ENCODE results near the gene NRXN3. TPM values are rescaled to one million over a fixed set of nuclear protein-coding genes. Genes with fewer than 3 reads are reported as not detected.

NRXN3 gene
- total RNA-seq, 2 donors from 2014 or later: 1.3 to 2.3 TPM

GRCh38 chr14:79597566-79597965, 1427.4 kb downstream of the NRXN3 start:
- Histone ChIP-seq H3K36me3 (replicated peaks in 1 of 2; ENCODE audit: insufficient read depth in 1 of 2, low read depth in 2 of 2) (no peaks in the 10 kb centered on the region), H3K4me1 (no peaks in the 10 kb centered on the region), H3K27me3 (no peaks in the 10 kb centered on the region), H3K4me3 (no peak overlapping the region), H3K9me3 (no peaks in the 10 kb centered on the region), H3K27ac (no peak overlapping the region)
- ATAC-seq (no peak), DNase-seq (no peak)
- TF ChIP-seq CTCF (IDR thresholded peaks at IDR 0.05) (no peak), POLR2A (IDR thresholded peaks at IDR 0.05) (no peak)
- intact Hi-C loops (cut with DNase I): no loop called here
- WGBS, 2 donors: 93 to 95% methylated on average over 4 of the region's 4 CpGs

- H3K4me1 ChIP-seq: peaks cover 7% of the 10 kb centered on the region
- DNase-seq (no peak), ATAC-seq (no peak)
- H3K27me3 ChIP-seq: no peaks in the 10 kb centered on the region
- no peaks in the 10 kb centered on the region for H3K9me3 ChIP-seq
- no peaks in the 10 kb centered on the region for H3K36me3 ChIP-seq (replicated peaks in 1 of 2; ENCODE audit: insufficient read depth in 1 of 2, low read depth in 2 of 2)
- H3K27ac ChIP-seq: no peak overlapping the region
- WGBS, 2 donors: 71 to 87% methylated on average over 2 of the region's 2 CpGs
- TF ChIP-seq CTCF (IDR thresholded peaks at IDR 0.05) (no peak), POLR2A (IDR thresholded peaks at IDR 0.05) (no peak)
- no peak overlapping the region for H3K4me3 ChIP-seq
- intact Hi-C loops (cut with DNase I): no loop called here
Measured at GRCh38 chr14:79598339-79598738, 1428.2 kb downstream of the NRXN3 start.

GRCh38 chr14:79599239-79599638, 1429.1 kb downstream of the NRXN3 start:
- ATAC-seq (no peak), DNase-seq (no peak)
- intact Hi-C loops (cut with DNase I): no loop called here
- no peak overlapping the region for H3K4me3 ChIP-seq
- H3K4me1 ChIP-seq: peaks cover 8% of the 10 kb centered on the region
- no peak overlapping the region for H3K27ac ChIP-seq
- no peaks in the 10 kb centered on the region for H3K27me3 ChIP-seq
- no peaks in the 10 kb centered on the region for H3K36me3 ChIP-seq (replicated peaks in 1 of 2; ENCODE audit: insufficient read depth in 1 of 2, low read depth in 2 of 2)
- no peaks in the 10 kb centered on the region for H3K9me3 ChIP-seq
- TF ChIP-seq POLR2A (IDR thresholded peaks at IDR 0.05) (no peak), CTCF (IDR thresholded peaks at IDR 0.05) (no peak)

- DNase-seq (no peak), ATAC-seq (no peak)
- intact Hi-C loops (cut with DNase I): no loop called here
- TF ChIP-seq CTCF (IDR thresholded peaks at IDR 0.05) (no peak), POLR2A (IDR thresholded peaks at IDR 0.05) (no peak)
- Histone ChIP-seq H3K27me3 (no peaks in the 10 kb centered on the region), H3K4me1 (peaks cover 8% of the 10 kb centered on the region), H3K27ac (no peak overlapping the region), H3K9me3 (no peaks in the 10 kb centered on the region), H3K36me3 (replicated peaks in 1 of 2; ENCODE audit: insufficient read depth in 1 of 2, low read depth in 2 of 2) (no peaks in the 10 kb centered on the region), H3K4me3 (no peak overlapping the region)
- WGBS, 2 donors: 87 to 99% methylated on average over 3 of the region's 3 CpGs
Measured at GRCh38 chr14:79600406-79600805, 1430.2 kb downstream of the NRXN3 start.

- Histone ChIP-seq H3K27ac (no peak overlapping the region), H3K27me3 (no peaks in the 10 kb centered on the region), H3K9me3 (no peaks in the 10 kb centered on the region), H3K36me3 (replicated peaks in 1 of 2; ENCODE audit: insufficient read depth in 1 of 2, low read depth in 2 of 2) (no peaks in the 10 kb centered on the region), H3K4me1 (peaks cover 8% of the 10 kb centered on the region), H3K4me3 (no peak overlapping the region)
- intact Hi-C loops (cut with DNase I): no loop called here
- ATAC-seq: no peak
- no peak for DNase-seq
- 83 to 89% methylated on average over 5 of the region's 5 CpGs for WGBS, 2 donors
- TF ChIP-seq CTCF (IDR thresholded peaks at IDR 0.05): no peak
- TF ChIP-seq POLR2A (IDR thresholded peaks at IDR 0.05): no peak
Measured at GRCh38 chr14:79601579-79601978, 1431.4 kb downstream of the NRXN3 start.

Measured in body of pancreas (tissue), 4 donors.